ENCODE measurements around the gene RAB3C.

DNA sequence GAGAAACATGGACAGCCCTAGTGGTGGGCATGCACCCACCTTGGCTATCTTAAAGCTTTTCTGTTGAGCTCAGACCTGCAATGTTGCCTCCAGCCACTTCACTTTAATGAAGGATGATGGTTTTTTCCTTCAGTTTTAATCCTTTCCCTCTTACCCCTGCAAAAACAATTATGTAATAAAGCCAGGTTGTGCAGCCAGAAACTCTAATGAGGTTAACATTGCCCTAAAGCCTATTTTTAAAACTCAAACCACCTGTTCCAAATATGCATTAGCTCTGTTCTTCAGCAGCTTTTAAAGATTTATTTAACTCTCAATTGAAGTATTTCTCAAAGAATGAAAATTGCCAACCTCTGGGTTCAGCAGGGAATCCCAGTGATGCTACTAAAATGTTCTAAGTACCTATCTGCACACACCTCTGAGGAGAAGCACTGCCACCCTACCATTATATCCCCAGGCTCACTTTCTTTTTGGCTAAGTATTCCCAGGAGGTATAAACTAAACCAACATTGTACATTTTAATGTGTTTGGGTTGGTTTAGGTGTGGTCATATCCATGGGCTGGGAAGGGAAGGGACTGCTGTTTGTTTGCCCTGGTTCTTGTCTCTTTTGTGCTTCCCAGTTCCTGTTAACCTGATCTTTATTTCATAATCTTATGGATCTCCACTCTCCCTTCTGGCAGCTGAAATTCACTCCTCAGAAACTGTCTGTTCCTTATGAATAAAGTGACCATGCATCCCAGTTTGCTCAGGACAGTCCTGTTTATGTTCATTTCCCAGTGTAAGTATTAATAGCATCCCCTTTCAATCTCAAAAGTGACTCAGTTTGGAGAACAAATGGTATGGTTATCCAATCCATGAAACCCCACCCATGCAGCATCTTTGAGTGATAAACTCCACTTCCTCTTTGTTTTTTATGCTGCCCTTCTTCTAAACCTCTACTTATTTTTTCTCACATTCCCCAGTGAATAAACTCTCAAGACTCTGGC lies 251.7 kb downstream of the RAB3C start:
- TF ChIP-seq, protein P1, sequence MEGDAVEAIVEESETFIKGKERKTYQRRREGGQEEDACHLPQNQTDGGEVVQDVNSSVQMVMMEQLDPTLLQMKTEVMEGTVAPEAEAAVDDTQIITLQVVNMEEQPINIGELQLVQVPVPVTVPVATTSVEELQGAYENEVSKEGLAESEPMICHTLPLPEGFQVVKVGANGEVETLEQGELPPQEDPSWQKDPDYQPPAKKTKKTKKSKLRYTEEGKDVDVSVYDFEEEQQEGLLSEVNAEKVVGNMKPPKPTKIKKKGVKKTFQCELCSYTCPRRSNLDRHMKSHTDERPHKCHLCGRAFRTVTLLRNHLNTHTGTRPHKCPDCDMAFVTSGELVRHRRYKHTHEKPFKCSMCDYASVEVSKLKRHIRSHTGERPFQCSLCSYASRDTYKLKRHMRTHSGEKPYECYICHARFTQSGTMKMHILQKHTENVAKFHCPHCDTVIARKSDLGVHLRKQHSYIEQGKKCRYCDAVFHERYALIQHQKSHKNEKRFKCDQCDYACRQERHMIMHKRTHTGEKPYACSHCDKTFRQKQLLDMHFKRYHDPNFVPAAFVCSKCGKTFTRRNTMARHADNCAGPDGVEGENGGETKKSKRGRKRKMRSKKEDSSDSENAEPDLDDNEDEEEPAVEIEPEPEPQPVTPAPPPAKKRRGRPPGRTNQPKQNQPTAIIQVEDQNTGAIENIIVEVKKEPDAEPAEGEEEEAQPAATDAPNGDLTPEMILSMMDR (IDR thresholded peaks at IDR 0.05; ENCODE audit: insufficient read depth, low read depth, low read length) = no peak
- no peak for TF ChIP-seq EZH2 (IDR thresholded peaks at IDR 0.05; ENCODE audit: insufficient read depth, low read length)
